Keratinocyte (primary cell): ENCODE results near the gene FHOD1.

Experiments
- EZH2 ChIP-seq: IDR thresholded peaks from one replicate; pipeline ENCODE4 v1.6.1; 2012; ENCODE audit warnings: inconsistent platforms, mild to moderate bottlenecking, low read length, moderate library complexity
- TF ChIP-seq, protein P1 (sequence below), 3 experiments: IDR thresholded peaks in 1 of 3; conservative IDR thresholded peaks in 1 of 3; optimal IDR thresholded peaks in 1 of 3; 2 replicates in 2 of 3; 3 replicates in 1 of 3; pipeline versions ENCODE3 to v1.5.1; 2011; ENCODE audit warnings: low read length in 3 of 3, mild to moderate bottlenecking in 3 of 3, moderate library complexity in 2 of 3, control low read depth in 1 of 3, inconsistent platforms in 1 of 3; ENCODE audit not compliant: insufficient read depth in 2 of 3; ENCODE audit errors: extremely low read depth in 1 of 3

DNA sequence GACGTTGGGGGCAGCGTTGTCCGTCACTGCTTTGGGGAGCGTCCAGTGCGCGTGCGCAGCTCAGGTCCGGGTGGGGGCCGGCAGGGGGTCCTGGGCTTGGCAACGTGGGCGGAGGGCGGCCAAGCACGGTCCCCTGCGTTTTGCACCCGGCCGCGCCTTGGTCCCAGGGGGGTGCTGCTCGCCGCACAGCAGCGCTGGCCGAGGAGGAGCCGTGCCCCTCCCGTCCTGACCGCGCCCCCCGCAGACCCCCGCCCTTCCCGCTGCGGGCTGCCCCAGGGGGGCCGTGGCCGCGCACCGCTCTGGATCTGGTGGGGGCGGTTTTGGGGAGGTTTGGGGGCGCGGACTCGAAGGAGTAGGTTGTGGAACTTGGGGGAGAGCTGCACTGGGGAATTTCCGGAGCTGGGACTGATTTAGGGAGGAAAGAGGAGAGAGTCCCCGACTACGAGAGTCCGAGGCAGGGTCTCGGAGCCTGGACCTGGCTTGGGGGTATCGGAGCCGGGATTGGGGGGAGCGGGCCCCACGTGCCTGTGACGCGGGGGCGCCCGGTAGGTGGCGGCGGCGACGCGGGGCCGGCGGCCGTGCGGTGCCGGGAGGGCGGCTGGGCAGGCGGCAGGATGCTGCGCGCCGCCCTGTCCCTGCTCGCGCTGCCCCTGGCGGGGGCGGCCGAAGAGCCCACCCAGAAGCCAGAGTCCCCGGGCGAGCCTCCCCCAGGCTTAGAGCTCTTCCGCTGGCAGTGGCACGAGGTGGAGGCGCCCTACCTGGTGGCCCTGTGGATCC is 1.3 kb upstream of the FHOD1 start, which contains the start of gene SLC9A5:
- TF ChIP-seq, protein P1, sequence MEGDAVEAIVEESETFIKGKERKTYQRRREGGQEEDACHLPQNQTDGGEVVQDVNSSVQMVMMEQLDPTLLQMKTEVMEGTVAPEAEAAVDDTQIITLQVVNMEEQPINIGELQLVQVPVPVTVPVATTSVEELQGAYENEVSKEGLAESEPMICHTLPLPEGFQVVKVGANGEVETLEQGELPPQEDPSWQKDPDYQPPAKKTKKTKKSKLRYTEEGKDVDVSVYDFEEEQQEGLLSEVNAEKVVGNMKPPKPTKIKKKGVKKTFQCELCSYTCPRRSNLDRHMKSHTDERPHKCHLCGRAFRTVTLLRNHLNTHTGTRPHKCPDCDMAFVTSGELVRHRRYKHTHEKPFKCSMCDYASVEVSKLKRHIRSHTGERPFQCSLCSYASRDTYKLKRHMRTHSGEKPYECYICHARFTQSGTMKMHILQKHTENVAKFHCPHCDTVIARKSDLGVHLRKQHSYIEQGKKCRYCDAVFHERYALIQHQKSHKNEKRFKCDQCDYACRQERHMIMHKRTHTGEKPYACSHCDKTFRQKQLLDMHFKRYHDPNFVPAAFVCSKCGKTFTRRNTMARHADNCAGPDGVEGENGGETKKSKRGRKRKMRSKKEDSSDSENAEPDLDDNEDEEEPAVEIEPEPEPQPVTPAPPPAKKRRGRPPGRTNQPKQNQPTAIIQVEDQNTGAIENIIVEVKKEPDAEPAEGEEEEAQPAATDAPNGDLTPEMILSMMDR (optimal IDR thresholded peaks at IDR 0.05 in 1 of 3, IDR thresholded peaks at IDR 0.05 in 1 of 3, conservative IDR thresholded peaks at IDR 0.05 in 1 of 3; ENCODE audit: extremely low read depth in 1 of 3, insufficient read depth in 2 of 3, low read length in 3 of 3) = peak in 2 of 3 experiments; percentile 3 to 49
- no peak for TF ChIP-seq EZH2
